Stimulated activated CD4-positive, alpha-beta T cell treated with anti-CD3 and anti-CD28 coated beads, Interleukin-12 subunit alpha, Interleukin-12 subunit beta, amount 100 ng/mL, for 4 hours (primary cell): ENCODE data around the gene CPXCR1.
"Not testable (repeated sequence)": the region's sequence is repeated elsewhere in the genome, so short reads cannot be mapped to it uniquely, and the experiment has no call there.

ENCODE experiments used
- DNase-seq: peaks from one replicate; pipeline ENCODE4 v3.0.0-alpha.2; 2020

The CPXCR1 gene

GRCh38 chrX:88746925-88747324 is at the start of gene CPXCR1:
Gene CPXCR1 (plus strand): TSS chrX:88747225. CDS start chrX:88753415, 6,190 bp downstream.
- DNase-seq: no peak

- DNase-seq: no peak
Observed at GRCh38 chrX:88735835-88736234, 11.2 kb upstream of the CPXCR1 start.

- not testable (repeated sequence) for DNase-seq
Observed at GRCh38 chrX:88746215-88746614, 810 bp upstream of the CPXCR1 start.

- not testable (repeated sequence) for DNase-seq
Observed at GRCh38 chrX:88752339-88752738, 5.3 kb downstream of the CPXCR1 start.

GRCh38 chrX:88789825-88790224 is 42.8 kb downstream of the CPXCR1 start:
- no peak for DNase-seq
